K562 (cell line): Measurements from ENCODE around the gene NUDT22. TPM values are rescaled to one million over a fixed set of nuclear protein-coding genes. Genes with fewer than 3 reads are reported as not detected.

ENCODE experiments used
- ARID1B ChIP-seq: fragments of 450-650 bp; IDR thresholded peaks from 2 replicates; pipeline ENCODE4 v1.6.1; 2016; ENCODE audit warnings: antibody characterized with exemption, mild to moderate bottlenecking, inconsistent platforms
- CREM ChIP-seq: IDR thresholded peaks from 2 replicates; pipeline ENCODE4 v1.6.1; 2014; ENCODE audit warnings: antibody characterized with exemption, low read depth
- CTCF ChIP-seq, 3 experiments: IDR thresholded peaks in 2 of 3; conservative IDR thresholded peaks in 1 of 3; 2 replicates each; pipeline ENCODE4 v1.5.1; 2011 to 2012; ENCODE audit warnings: low read length in 3 of 3, mild to moderate bottlenecking in 3 of 3, control low read depth in 2 of 3, improper control_type of control experiment in 1 of 3, inconsistent platforms in 1 of 3, low read depth in 1 of 3, mixed read lengths in 1 of 3, moderate library complexity in 1 of 3; ENCODE audit not compliant: insufficient read depth in 2 of 3
- E2F1 ChIP-seq: sonication (generic); formaldehyde crosslinking; IDR thresholded peaks from 2 replicates; pipeline ENCODE4 v1.8.1; 2023; ENCODE audit warnings: mild to moderate bottlenecking, missing genetic modification reagents, moderate library complexity
- E2F6 ChIP-seq, 2 experiments: IDR thresholded peaks; 2 replicates each; pipeline ENCODE4 v1.6.1; 2011; ENCODE audit warnings: borderline replicate concordance in 1 of 2, control low read depth in 1 of 2, low read depth in 1 of 2, low read length in 1 of 2, mild to moderate bottlenecking in 1 of 2, mixed read lengths in 1 of 2, moderate library complexity in 1 of 2; ENCODE audit not compliant: insufficient read depth in 1 of 2, insufficient read length in 1 of 2, poor library complexity in 1 of 2, severe bottlenecking in 1 of 2; ENCODE audit errors: extremely low read depth in 1 of 2
- ETS2 ChIP-seq: IDR thresholded peaks from 2 replicates; pipeline ENCODE4 v1.6.1; 2016; ENCODE audit warnings: borderline replicate concordance, missing genetic modification characterization, mild to moderate bottlenecking, moderate library complexity, missing compliant biosample characterization; ENCODE audit not compliant: poor library complexity, severe bottlenecking
- KLF10 ChIP-seq: fragments of 250-450 bp; sonication (Bioruptor Pico); IDR thresholded peaks from 2 replicates; pipeline ENCODE4 v1.6.1; 2021; ENCODE audit warnings: matching md5 sums
- MCM3 ChIP-seq: fragments of 450-650 bp; IDR thresholded peaks from 2 replicates; pipeline ENCODE4 v1.6.1; 2016
- NFRKB ChIP-seq: fragments of 450-650 bp; IDR thresholded peaks from 2 replicates; pipeline ENCODE4 v1.6.1; 2016; ENCODE audit warnings: low read depth
- NR2C2 ChIP-seq, 2 experiments: fragments of 200-800 bp in 1 of 2; sonication (Bioruptor generic) in 1 of 2; sonication (generic) in 1 of 2; formaldehyde crosslinking in 1 of 2; IDR thresholded peaks; 2 replicates each; pipeline versions ENCODE4 v1.6.1 to v1.8.0; 2016 to 2022; ENCODE audit warnings: mild to moderate bottlenecking in 1 of 2, missing compliant biosample characterization in 1 of 2, missing genetic modification characterization in 1 of 2, missing genetic modification reagents in 1 of 2
- NR3C1 ChIP-seq: sonication (generic); formaldehyde crosslinking; IDR thresholded peaks from 2 replicates; pipeline ENCODE4 v1.8.1; 2022; ENCODE audit warnings: missing genetic modification reagents
- OTX1 ChIP-seq: fragments of 450-650 bp; formaldehyde crosslinking; IDR thresholded peaks from 2 replicates; pipeline ENCODE4 v1.4.0; 2022; ENCODE audit warnings: mild to moderate bottlenecking
- POLR2B ChIP-seq: fragments of 450-650 bp; IDR thresholded peaks from 2 replicates; pipeline ENCODE4 v1.6.1; 2018; ENCODE audit warnings: low read depth; ENCODE audit not compliant: partially characterized antibody
- SIN3A ChIP-seq, 2 experiments: fragments of 150-350 bp in 1 of 2; IDR thresholded peaks; 2 replicates each; pipeline ENCODE4 v1.6.1; 2011 to 2016; ENCODE audit warnings: borderline replicate concordance in 2 of 2, low read depth in 2 of 2, low read length in 2 of 2, mild to moderate bottlenecking in 2 of 2, moderate library complexity in 2 of 2; ENCODE audit not compliant: control insufficient read depth in 1 of 2
- SMARCA5 ChIP-seq: fragments of 450-650 bp; IDR thresholded peaks from 2 replicates; pipeline ENCODE4 v1.6.1; 2016
- SRF ChIP-seq, 2 experiments: fragments of 250-450, 450-650 bp in 1 of 2; sonication (Bioruptor Pico) in 1 of 2; sonication (generic) in 1 of 2; formaldehyde crosslinking; IDR thresholded peaks; 2 replicates each; pipeline versions ENCODE4 v1.5.0 to v1.5.1; 2020 to 2022; ENCODE audit warnings: mild to moderate bottlenecking in 1 of 2, missing genetic modification reagents in 1 of 2
- TAF1 ChIP-seq: IDR thresholded peaks from 2 replicates; pipeline ENCODE4 v1.6.1; 2011; ENCODE audit warnings: mild to moderate bottlenecking, low read length, moderate library complexity; ENCODE audit not compliant: insufficient read depth, control insufficient read depth, severe bottlenecking; ENCODE audit errors: extremely low read depth
- TRIM24 ChIP-seq, 2 experiments: fragments of 450-650 bp; IDR thresholded peaks; 2 replicates each; pipeline ENCODE4 v1.6.1; 2016
- ZBTB7A ChIP-seq: IDR thresholded peaks from 2 replicates; pipeline ENCODE4 v1.6.1; 2011; ENCODE audit warnings: low read depth, mild to moderate bottlenecking, low read length, moderate library complexity, borderline replicate concordance; ENCODE audit not compliant: control insufficient read depth
- ZNF280B ChIP-seq: fragments of 250-450 bp; sonication (Bioruptor Pico); IDR thresholded peaks from 2 replicates; pipeline ENCODE4 v1.5.1; 2021; ENCODE audit warnings: mild to moderate bottlenecking
- polyA plus RNA-seq, 8 experiments: library from polyadenylated mRNA; depleted of rRNA in 4 of 8; stranded (reverse) in 5 of 8; unstranded in 3 of 8; fragments of >200 nt; fragmentation: Nextera tagmentation in 2 of 8; fragmentation: Illumina TruSeq in 1 of 8; extraction: Ambion mirVana in 2 of 8; extraction: Trizol in 1 of 8; gene quantifications; 2 replicates each; pipeline versions ENCODE4 v1.2.1 to v1.2.3, GENCODE V29; 2011 to 2014; ENCODE audit warnings: inconsistent platforms in 1 of 8, missing spikeins in 1 of 8
- total RNA-seq, 7 experiments: library from RNA; depleted of rRNA in 6 of 7; stranded (reverse); fragments of >200 nt in 6 of 7; fragmentation: Illumina TruSeq in 2 of 7; extraction: Trizol in 2 of 7; gene quantifications; 2 replicates each; pipeline versions ENCODE4 v1.2.1 to v1.2.3, GENCODE V29; 2011 to 2021; ENCODE audit warnings: low replicate concordance in 1 of 7

NUDT22 gene
- total and polyA plus RNA-seq, 9 of the 15 experiments (the other 6 are each of a cell fraction or from before 2014, with no cell fraction given) = 6.3 to 92.6 (median 37.4) TPM

- TF ChIP-seq TAF1 (peak; percentile 69), E2F6 (IDR thresholded peaks at IDR 0.05; ENCODE audit: borderline replicate concordance in 1 of 2, extremely low read depth in 1 of 2, insufficient read depth in 1 of 2, insufficient read length in 1 of 2, low read depth in 1 of 2, low read length in 1 of 2, poor library complexity in 1 of 2, severe bottlenecking in 1 of 2) (peak in 1 of 2 experiments; percentile 47), TRIM24 (IDR thresholded peaks at IDR 0.05) (peak in 1 of 2 experiments; percentile 65; a peak in 1 of 4 replicates), ETS2 (no peak), NFRKB (0 out of 2 replicates have a peak, but pooled peaks have one; percentile 4), NR3C1 (CRISPR knock-in tag) (no peak), E2F1 (CRISPR knock-in tag) (peak; percentile 66), ARID1B (no peak), CREM (peak; percentile 74), SIN3A (IDR thresholded peaks at IDR 0.05; ENCODE audit: borderline replicate concordance in 2 of 2, control insufficient read depth in 1 of 2, low read depth in 2 of 2, low read length in 2 of 2) (peak in 1 of 2 experiments; percentile 82; a peak in 2 of 4 replicates), ZNF280B (CRISPR knock-in tag) (no peak), ZBTB7A (peak; percentile 90), SRF (CRISPR knock-in tag; IDR thresholded peaks at IDR 0.05) (no peak; a peak in 1 of 4 replicates), MCM3 (no peak), CTCF (IDR thresholded peaks at IDR 0.05 in 2 of 3, conservative IDR thresholded peaks at IDR 0.05 in 1 of 3; ENCODE audit: insufficient read depth in 2 of 3, low read depth in 1 of 3, low read length in 3 of 3) (peak; percentile 19 to 38 (median 30); a peak in 3 of 6 replicates), KLF10 (CRISPR knock-in tag) (no peak), OTX1 (CRISPR knock-in tag) (no peak), SMARCA5 (no peak), NR2C2 (CRISPR knock-in tag; IDR thresholded peaks at IDR 0.05) (no peak), NR2C2 (tag; IDR thresholded peaks at IDR 0.05) (peak; percentile 61), POLR2B (peak; percentile 55)
These were observed at the start of gene NUDT22, which contains the start of gene TRPT1 (continued) for GRCh38 chr11:64225608-64226506.
